Endothelial cell of umbilical vein (primary cell): ENCODE data around the gene SMARCD3. TPM values are rescaled to one million over a fixed set of nuclear protein-coding genes. Genes with fewer than 3 reads are reported as not detected.

Experiments
- BruUV-seq: library from RNA; stranded (reverse); fragments of 400-500 nt; replicated peaks from 2 replicates; lab custom pipeline; 2021; lab: Mats Ljungman, UMichigan
- CTCF ChIA-PET: fragments of 300-600, 350-600 bp; sonication (Branson Sonifier 250); formaldehyde crosslinking; loops from one replicate; lab custom pipeline; 2021; ENCODE audit warnings: antibody characterized with exemption, inconsistent platforms; lab: Charles Lee
- POLR2A ChIA-PET: fragments of 300-600, 350-600 bp; sonication (Branson Sonifier 250); formaldehyde crosslinking; loops from one replicate; lab custom pipeline; 2021; ENCODE audit warnings: antibody characterized with exemption, inconsistent platforms; lab: Charles Lee
- DNase-seq: peaks from one replicate; pipeline ENCODE4 v3.0.0-alpha.2; 2011; ENCODE audit warnings: low read depth, low spot score
- FAIRE-seq: peaks from 2 replicates; lab custom pipeline; 2011; peaks lifted over from hg19 to GRCh38; lab: Jason Lieb, UNC
- H2AFZ ChIP-seq: 2 replicates; pipeline ENCODE4 v1.6.0; 2012; ENCODE audit warnings: low read depth, low read length, control low read depth, inconsistent platforms
- H3K27ac ChIP-seq: 2 replicates; pipeline ENCODE4 v1.5.1; 2011; ENCODE audit warnings: low read depth, mild to moderate bottlenecking, control low read depth, low read length, moderate library complexity; ENCODE audit not compliant: insufficient read depth
- H3K27me3 ChIP-seq, 2 experiments: 2 replicates each; pipeline versions ENCODE4 v1.6.0 to v1.6.1; 2011; ENCODE audit warnings: low read length in 2 of 2, mixed read lengths in 1 of 2; ENCODE audit not compliant: control insufficient read depth in 2 of 2, insufficient read depth in 2 of 2
- H3K36me3 ChIP-seq, 2 experiments: 2 replicates in 1 of 2; 3 replicates in 1 of 2; pipeline ENCODE4 v1.5.1; 2011; ENCODE audit warnings: low read length in 2 of 2, mild to moderate bottlenecking in 1 of 2, moderate library complexity in 1 of 2; ENCODE audit not compliant: control insufficient read depth in 2 of 2, insufficient read depth in 2 of 2; ENCODE audit errors: extremely low read depth in 1 of 2
- H3K4me1 ChIP-seq: 3 replicates; pipeline ENCODE4 v1.5.1; 2011; ENCODE audit warnings: mild to moderate bottlenecking, low read length; ENCODE audit not compliant: control insufficient read depth, insufficient read depth; ENCODE audit errors: extremely low read depth
- H3K4me2 ChIP-seq: 2 replicates; pipeline ENCODE4 v1.6.1; 2011; ENCODE audit warnings: low read length, control low read depth, mixed read lengths; ENCODE audit not compliant: insufficient read depth
- H3K4me3 ChIP-seq, 3 experiments: fragments of 200-600 bp in 1 of 3; sonication (generic), shearing (Covaris generic) in 1 of 3; replicated peaks in 1 of 3; 2 replicates each; pipeline ENCODE4 v1.5.1; 2011 to 2016; ENCODE audit warnings: control low read depth in 3 of 3, low read length in 3 of 3, mild to moderate bottlenecking in 2 of 3, inconsistent platforms in 1 of 3, low read depth in 1 of 3, moderate library complexity in 1 of 3; ENCODE audit not compliant: insufficient read depth in 1 of 3
- H3K79me2 ChIP-seq: 2 replicates; pipeline ENCODE4 v1.6.0; 2012; ENCODE audit warnings: low read length, inconsistent platforms; ENCODE audit not compliant: control insufficient read depth, insufficient read depth
- H3K9ac ChIP-seq: replicated peaks from 2 replicates; pipeline ENCODE3; 2011; ENCODE audit warnings: low read length, control low read depth; ENCODE audit not compliant: insufficient read depth; ENCODE audit errors: extremely low read depth
- H3K9me1 ChIP-seq: replicated peaks from 3 replicates; pipeline ENCODE4 v1.6.0; 2011; ENCODE audit warnings: mild to moderate bottlenecking, low read length; ENCODE audit not compliant: control insufficient read depth, insufficient read depth; ENCODE audit errors: extremely low read depth
- H3K9me3 ChIP-seq: replicated peaks from 2 replicates; pipeline ENCODE4 v1.5.1; 2012; ENCODE audit warnings: low read length, inconsistent platforms; ENCODE audit not compliant: control insufficient read depth, insufficient read depth
- H4K20me1 ChIP-seq: replicated peaks from 2 replicates; pipeline ENCODE3; 2011; ENCODE audit warnings: mild to moderate bottlenecking, low read length; ENCODE audit not compliant: control insufficient read depth, insufficient read depth; ENCODE audit errors: extremely low read depth
- CTCF ChIP-seq, 2 donors: IDR thresholded peaks; 1 replicate in 1 of 2; 2 replicates in 1 of 2; pipeline ENCODE4 v1.5.1; 2011; ENCODE audit warnings: low read length in 2 of 2, mild to moderate bottlenecking in 2 of 2, moderate library complexity in 2 of 2, control low read depth in 1 of 2, inconsistent platforms in 1 of 2, low read depth in 1 of 2; ENCODE audit not compliant: insufficient read depth in 1 of 2; ENCODE audit errors: extremely low read depth in 1 of 2
- EZH2 ChIP-seq: IDR thresholded peaks from 2 replicates; pipeline ENCODE4 v1.6.1; 2012; ENCODE audit warnings: borderline replicate concordance, low read depth, mild to moderate bottlenecking, moderate library complexity, low read length, inconsistent platforms; ENCODE audit not compliant: severe bottlenecking
- FOS ChIP-seq: IDR thresholded peaks from 2 replicates; pipeline ENCODE4 v1.6.1; 2011; ENCODE audit warnings: mild to moderate bottlenecking, low read length, moderate library complexity, borderline replicate concordance; ENCODE audit not compliant: insufficient read depth
- GATA2 ChIP-seq: IDR thresholded peaks from 2 replicates; pipeline ENCODE4 v1.7.0; 2011; ENCODE audit warnings: low read depth, mild to moderate bottlenecking, moderate library complexity, mixed read lengths, low read length; ENCODE audit not compliant: insufficient read length, insufficient read depth
- MAX ChIP-seq: IDR thresholded peaks from 2 replicates; pipeline ENCODE4 v1.6.1; 2011; ENCODE audit not compliant: insufficient read depth, insufficient read length
- MYC ChIP-seq: IDR thresholded peaks from one replicate; pipeline ENCODE4 v1.6.1; 2011; ENCODE audit warnings: mild to moderate bottlenecking, low read depth, low read length
- POLR2AphosphoS5 ChIP-seq: IDR thresholded peaks from 2 replicates; pipeline ENCODE4 v1.6.1; 2012; ENCODE audit warnings: low read depth, mild to moderate bottlenecking, control low read depth, low read length, moderate library complexity; ENCODE audit not compliant: insufficient read depth
- dilution Hi-C: fragments of 300-500 bp; cut with MboI; formaldehyde crosslinking; loops from one replicate; pipeline ENCODE4 v1.15.0; 2019; ENCODE audit warnings: low sequenced_read_pairs; ENCODE audit not compliant: extremely low pct_ligation_motif_present
- intact Hi-C: fragments of 100-400 bp; cut with micrococcal nuclease; formaldehyde crosslinking; loops from one replicate; pipeline ENCODE4 v1.10.0; 2022
- polyA plus RNA-seq, 4 experiments: library from polyadenylated mRNA; depleted of rRNA in 3 of 4; stranded (reverse) in 3 of 4; unstranded in 1 of 4; fragments of >200 nt; gene quantifications; 2 replicates each; pipeline versions ENCODE4 v1.2.1 to v1.2.3, GENCODE V29; 2011 to 2012; ENCODE audit warnings: missing spikeins in 1 of 4
- total RNA-seq: library from RNA; stranded (reverse); gene quantifications from 2 replicates; pipeline ENCODE4 v1.2.3, GENCODE V29; 2021

The SMARCD3 gene
- total and polyA plus RNA-seq, 2 donors (not counting 3 experiments of a cell fraction or from before 2014, with no cell fraction given), result 6.1 to 8.5 TPM

GRCh38 chr7:151228024-151228866 lies 20.2 kb downstream of the SMARCD3 start:
- intact Hi-C loops (no loop called here), dilution Hi-C loops (no loop called here)
- Histone ChIP-seq H3K4me1 (peaks cover 22% of the 10 kb centered on the region), H3K4me3 (peak overlapping the region in 2 of 3 experiments; percentile 68 to 82), H3K9me1 (no peaks in the 10 kb centered on the region), H4K20me1 (no peaks in the 10 kb centered on the region), H3K36me3 (peaks cover 6 to 14% of the 10 kb centered on the region in 2 experiments), H2AFZ (peak overlapping the region; percentile 56), H3K9ac (peak overlapping the region; percentile 65), H3K27me3 (no peaks in the 10 kb centered on the region), H3K4me2 (peak overlapping the region; percentile 68), H3K27ac (no peak overlapping the region), H3K79me2 (peaks cover 24% of the 10 kb centered on the region), H3K9me3 (no peaks in the 10 kb centered on the region)
- POLR2A ChIA-PET, result interaction anchor here (1.2 kb wide), 1 partner anchor 113 kb away, joined by 3 read pairs; the partner anchor contains the start of gene NUB1
- BruUV-seq, result no TSS peak
- TF ChIP-seq GATA2 (no peak), CTCF (IDR thresholded peaks at IDR 0.05; ENCODE audit: extremely low read depth in 1 of 2, insufficient read depth in 1 of 2, low read depth in 1 of 2, low read length in 2 of 2) (no peak), EZH2 (no peak), MAX (no peak), POLR2AphosphoS5 (no peak), FOS (no peak), MYC (no peak)
- CTCF ChIA-PET, result interaction anchor here (1.0 to 6.3 kb wide), 5 partner anchors 10 to 104 kb away, joined by 3 to 52 read pairs (median 7); no protein-coding TSS in a partner anchor
- no peak for FAIRE-seq
- no peak for DNase-seq
